Measurements from ENCODE around the gene MYO1A.

MYO1A gene

GRCh38 chr12:57049890-57050289, at the start of gene MYO1A:
MYO1A (minus strand) TSS chr12:57050129; CDS start chr12:57048323, 1,806 bp downstream.
- DNase-seq = no peak

- DNase-seq = no peak
Observed at GRCh38 chr12:57099047-57099714, 49.3 kb upstream of the MYO1A start.

GRCh38 chr12:57098546-57098945, 48.6 kb upstream of the MYO1A start:
- no peak for DNase-seq

GRCh38 chr12:57097554-57097835, 47.6 kb upstream of the MYO1A start:
- no peak for DNase-seq

- no peak for DNase-seq
Observed at GRCh38 chr12:57096748-57097553, 47.0 kb upstream of the MYO1A start.

GRCh38 chr12:57096099-57096572, 46.2 kb upstream of the MYO1A start:
- DNase-seq = no peak

GRCh38 chr12:57095440-57095839, 45.5 kb upstream of the MYO1A start:
- DNase-seq = no peak

- DNase-seq = no peak
Observed at GRCh38 chr12:57094208-57095160, 44.6 kb upstream of the MYO1A start.

GRCh38 chr12:57093415-57094207, 43.7 kb upstream of the MYO1A start:
- peak; percentile 80 to 83 for DNase-seq

GRCh38 chr12:57092876-57093414, 43.0 kb upstream of the MYO1A start:
- DNase-seq = no peak

- DNase-seq = no peak
Observed at GRCh38 chr12:57092529-57092862, 42.6 kb upstream of the MYO1A start.

GRCh38 chr12:57091638-57092528, 42.0 kb upstream of the MYO1A start:
- no peak for DNase-seq

GRCh38 chr12:57090924-57091637, 41.2 kb upstream of the MYO1A start:
- DNase-seq = no peak

GRCh38 chr12:57090490-57090889, 40.6 kb upstream of the MYO1A start:
- DNase-seq = no peak

GRCh38 chr12:57089271-57090245, 39.6 kb upstream of the MYO1A start:
- peak; percentile 69 to 78 for DNase-seq

- DNase-seq = peak; percentile 90 to 96
Observed at GRCh38 chr12:57088354-57089270, 38.7 kb upstream of the MYO1A start, which contains the start of gene NAB2. NAB2 (plus strand) TSS chr12:57089114; CDS start chr12:57089272, 158 bp downstream.

GRCh38 chr12:57087691-57088353, 37.9 kb upstream of the MYO1A start:
- peak; percentile 84 to 91 for DNase-seq

Data from activated CD4-positive, alpha-beta T cell treated with anti-CD3 and anti-CD28 coated beads for 4 hours (primary cell).